ENCODE measurements around the gene FBXO31.

- TF ChIP-seq EZH2 (IDR thresholded peaks at IDR 0.05; ENCODE audit: insufficient read depth, poor library complexity, severe bottlenecking) (no peak), EZH2phosphoT487 (IDR thresholded peaks at IDR 0.05; ENCODE audit: insufficient read depth, low read depth) (no peak)
Measured at GRCh38 chr16:87426423-87427215, 43.0 kb upstream of the FBXO31 start.
